IPS-18c (cell line): ENCODE data around the gene SVBP.
A peak's percentile ranks its signal among the peaks of the same experiment; 100 is the strongest.
"Not testable (repeated sequence)": the region's sequence is repeated elsewhere in the genome, so short reads cannot be mapped to it uniquely, and the experiment has no call there.

ENCODE experiments used
- H3K4me3 ChIP-seq: 2 replicates; pipeline ENCODE4 v1.7.0; 2013; ENCODE audit warnings: low read depth, mild to moderate bottlenecking, low read length, moderate library complexity; ENCODE audit not compliant: insufficient read depth
- H3K9me3 ChIP-seq: one replicate; pipeline ENCODE4 v1.6.1; 2013; ENCODE audit warnings: mild to moderate bottlenecking, low read length, moderate library complexity; ENCODE audit not compliant: control insufficient read depth, insufficient read depth

The SVBP gene

DNA sequence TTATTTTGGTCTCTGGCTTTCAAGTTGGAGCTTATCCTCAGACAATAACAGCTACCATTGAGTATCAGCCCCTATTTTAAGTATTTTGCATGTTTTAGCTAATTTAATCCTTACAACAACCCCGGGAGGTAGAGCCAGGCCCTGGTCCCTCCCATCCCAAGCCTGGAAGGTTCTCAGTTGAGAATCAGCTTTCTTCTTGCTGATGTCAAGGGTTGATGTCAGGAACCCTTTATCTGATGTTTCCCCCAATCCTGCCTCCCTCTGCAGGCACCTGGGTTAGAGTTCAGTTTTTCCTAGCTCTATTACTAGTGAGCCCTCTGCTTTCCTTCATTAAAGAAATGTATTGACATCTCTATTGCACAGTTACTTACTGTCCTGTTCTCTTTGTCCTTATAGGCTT is 3.6 kb upstream of the SVBP start:
- Histone ChIP-seq H3K9me3 (no peaks in the 10 kb centered on the region), H3K4me3 (no peak overlapping the region)

GRCh38 chr1:42817976-42818375 is 779 bp upstream of the SVBP start:
- H3K9me3 ChIP-seq = no peaks in the 10 kb centered on the region
- H3K4me3 ChIP-seq = no peak overlapping the region

DNA sequence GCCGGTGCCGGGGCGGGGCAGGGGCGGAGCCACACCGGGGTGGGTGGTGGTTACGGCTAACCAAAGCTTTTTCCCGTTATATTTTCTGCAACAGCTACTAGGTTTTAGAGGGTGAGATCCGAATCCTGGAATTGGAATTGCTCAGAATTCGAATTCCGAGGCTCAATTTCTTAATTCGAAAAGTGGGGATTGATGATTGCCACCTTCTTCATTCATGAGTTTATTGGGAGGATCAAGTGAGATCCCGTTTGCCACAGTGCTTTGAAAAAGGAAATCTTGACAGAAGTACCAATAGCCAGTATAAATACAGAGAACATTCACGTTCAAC is 207 bp upstream of the SVBP start:
- peak overlapping the region; percentile 32; the same call in 1 of the 2 replicates for H3K4me3 ChIP-seq
- no peaks in the 10 kb centered on the region for H3K9me3 ChIP-seq

GRCh38 chr1:42815941-42816584 is 1.1 kb downstream of the SVBP start:
- Histone ChIP-seq H3K4me3 (peak overlapping the region; percentile 88), H3K9me3 (no peaks in the 10 kb centered on the region)

DNA sequence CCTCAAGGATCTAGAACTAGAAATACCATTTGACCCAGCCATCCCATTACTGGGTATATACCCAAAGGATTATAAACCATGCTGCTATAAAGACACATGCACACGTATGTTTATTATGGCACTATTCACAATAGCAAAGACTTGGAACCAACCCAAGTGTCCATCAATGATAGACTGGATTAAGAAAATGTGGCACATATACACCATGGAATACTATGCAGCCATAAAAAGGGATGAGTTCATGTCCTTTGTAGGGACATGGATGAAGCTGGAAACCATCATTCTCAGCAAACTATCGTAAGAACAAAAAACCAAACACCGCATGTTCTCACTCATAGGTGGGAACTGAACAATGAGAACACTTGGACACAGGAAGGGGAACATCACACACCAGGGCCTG is 2.4 kb downstream of the SVBP start:
- H3K4me3 ChIP-seq = not testable (repeated sequence)

DNA sequence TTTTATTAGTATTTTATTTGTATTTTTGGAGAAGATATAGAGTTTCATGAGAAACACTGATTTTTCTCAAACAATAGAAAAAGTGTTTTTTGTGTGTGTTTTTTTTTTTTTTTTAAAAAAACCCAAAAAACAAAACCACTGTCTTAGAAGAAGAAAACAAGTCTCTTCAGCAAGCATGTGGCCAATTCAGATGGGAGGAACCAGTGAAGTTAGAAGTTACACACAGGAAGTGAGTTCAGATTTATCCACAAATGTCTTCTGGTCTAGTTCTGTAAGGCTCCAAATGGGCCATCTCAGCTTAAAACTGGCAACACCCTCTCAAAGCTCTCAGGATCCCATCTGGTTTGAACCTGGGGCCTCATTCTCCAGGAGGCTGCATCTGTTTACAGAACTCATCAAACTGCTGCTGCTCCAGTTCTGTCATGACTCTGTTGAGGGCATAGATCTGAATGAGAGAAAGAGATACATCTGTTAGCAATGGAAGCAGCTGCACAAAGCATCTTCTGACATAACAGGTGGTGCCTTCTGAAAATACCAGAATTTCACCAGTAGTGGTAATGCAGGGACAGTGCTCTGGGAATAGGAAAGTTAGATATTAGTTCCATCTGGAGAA is 10.0 kb downstream of the SVBP start:
- no peaks in the 10 kb centered on the region for H3K9me3 ChIP-seq

More for the DNA sequence above, 2.4 kb downstream of the SVBP start:
- H3K9me3 ChIP-seq = not testable (repeated sequence)

DNA sequence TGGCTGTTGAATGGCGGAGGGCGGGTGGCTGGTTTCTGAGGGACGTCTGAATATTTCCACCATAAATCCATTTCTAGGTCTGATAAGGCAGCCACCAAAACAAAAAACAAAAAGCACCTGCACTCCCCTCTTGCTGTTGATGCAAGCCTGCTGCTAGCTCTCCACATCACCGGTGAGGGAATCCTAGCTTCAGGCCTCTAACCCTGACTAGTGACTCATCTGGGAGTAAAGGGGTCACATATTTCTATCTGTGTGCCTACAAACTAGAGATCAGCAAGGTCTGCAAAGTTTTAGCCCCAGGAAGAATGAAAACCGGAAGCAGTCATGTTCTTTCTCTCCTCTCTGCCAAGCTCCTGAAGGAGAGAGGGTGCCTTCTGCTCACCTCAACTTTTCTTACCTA is 10.6 kb downstream of the SVBP start:
- Histone ChIP-seq H3K9me3 (no peaks in the 10 kb centered on the region), H3K4me3 (no peak overlapping the region)

More for the DNA sequence above, 10.0 kb downstream of the SVBP start:
- H3K4me3 ChIP-seq = no peak overlapping the region

- Histone ChIP-seq H3K4me3 (no peak overlapping the region), H3K9me3 (no peaks in the 10 kb centered on the region)
These were observed 11.0 kb downstream of the SVBP start for GRCh38 chr1:42806171-42806570.

DNA sequence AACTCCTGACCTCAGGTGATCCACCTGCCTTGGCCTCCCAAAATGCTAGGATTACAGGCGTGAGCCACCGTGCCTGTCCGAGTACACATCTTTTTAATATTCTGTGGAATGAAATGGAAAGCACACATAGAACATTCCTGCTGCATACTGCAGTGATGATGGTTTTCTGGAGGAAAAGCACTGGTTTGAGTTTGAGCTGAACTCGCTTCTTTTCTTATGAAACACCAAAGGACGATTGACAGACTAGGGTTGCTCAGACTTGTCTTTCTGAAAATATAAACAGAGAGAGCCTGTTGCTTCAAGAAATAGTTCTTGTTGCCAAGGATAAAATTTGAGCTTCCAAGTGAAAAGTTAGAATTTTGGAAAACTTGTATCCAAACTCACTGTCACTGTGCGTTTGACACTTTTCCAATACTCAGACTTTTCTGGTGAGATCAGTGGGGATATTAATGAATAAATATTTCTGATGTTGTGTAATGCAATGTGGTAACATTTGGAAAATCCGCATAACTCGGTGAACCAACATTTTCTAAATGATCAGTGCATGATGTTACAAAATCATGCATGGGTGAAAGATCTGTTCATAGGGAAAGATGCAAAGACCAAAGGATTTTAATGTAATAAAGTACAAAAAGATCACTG is 15.2 kb downstream of the SVBP start:
- no peaks in the 10 kb centered on the region for H3K9me3 ChIP-seq
- no peak overlapping the region for H3K4me3 ChIP-seq

DNA sequence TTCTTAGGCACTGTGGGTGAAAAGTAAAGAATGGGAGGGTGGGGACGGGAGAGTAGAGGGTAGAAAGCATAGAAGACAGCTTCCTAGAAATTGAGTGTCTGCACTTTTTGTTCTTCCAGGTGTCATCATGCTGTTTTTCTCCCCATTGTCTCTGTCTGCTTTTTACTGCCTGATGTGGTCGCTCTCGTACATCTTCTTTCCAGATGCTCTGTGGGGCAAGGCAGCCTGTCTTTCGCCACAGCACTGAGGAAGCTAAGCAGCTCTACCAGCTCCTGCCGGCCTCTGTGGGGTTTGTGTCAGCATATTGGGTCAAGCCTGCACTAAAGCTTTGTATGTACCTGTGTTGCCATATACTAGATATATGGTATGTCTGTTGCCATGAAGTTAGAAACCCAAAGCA is 19.2 kb downstream of the SVBP start:
- no peaks in the 10 kb centered on the region for H3K9me3 ChIP-seq
- H3K4me3 ChIP-seq = no peak overlapping the region

- no peaks in the 10 kb centered on the region for H3K9me3 ChIP-seq
- H3K4me3 ChIP-seq = no peak overlapping the region
These were observed 19.8 kb downstream of the SVBP start for GRCh38 chr1:42797414-42797813.

DNA sequence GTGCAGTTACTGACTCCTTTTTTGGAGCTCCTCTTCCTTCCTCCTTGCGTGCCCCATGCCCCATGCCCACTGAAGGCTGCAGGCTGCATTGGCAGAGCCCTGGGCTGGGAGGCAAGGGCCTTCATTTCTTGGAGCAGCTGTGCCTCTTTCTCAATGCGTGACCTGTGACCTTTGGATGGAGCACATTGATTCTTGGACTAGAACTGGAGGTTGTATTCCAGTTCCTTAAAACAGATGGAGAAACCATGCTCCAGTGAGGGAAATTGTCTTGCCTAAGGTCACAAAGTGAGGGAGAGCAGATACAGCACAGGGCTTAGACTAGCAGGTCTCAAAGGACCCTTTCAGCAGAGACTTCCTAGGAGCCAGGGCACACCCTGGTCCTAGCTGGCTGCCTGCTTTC is 23.4 kb downstream of the SVBP start:
- no peaks in the 10 kb centered on the region for H3K9me3 ChIP-seq

DNA sequence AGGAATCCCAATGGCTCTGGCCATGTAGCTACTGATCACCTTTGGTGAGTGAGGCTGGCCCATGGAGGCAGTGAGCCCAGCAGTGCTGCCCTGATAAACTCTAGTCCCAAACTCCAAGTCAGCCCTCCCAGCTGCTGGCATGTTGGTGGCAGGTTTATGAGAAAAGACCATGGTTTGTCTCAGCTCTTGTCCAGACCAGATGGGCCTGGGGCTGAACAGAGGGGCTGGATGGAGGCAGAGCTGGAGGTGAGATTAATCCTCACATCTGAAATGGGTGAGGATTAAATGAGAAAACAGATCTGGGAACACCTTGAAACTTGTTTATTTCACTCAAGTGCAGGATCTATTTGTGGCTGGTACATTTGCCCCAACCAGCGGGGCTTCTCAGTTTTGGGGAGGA is 29.2 kb downstream of the SVBP start:
- no peak overlapping the region for H3K4me3 ChIP-seq
- no peaks in the 10 kb centered on the region for H3K9me3 ChIP-seq

More for the DNA sequence above, 23.4 kb downstream of the SVBP start:
- no peak overlapping the region for H3K4me3 ChIP-seq

GRCh38 chr1:42786097-42786496 is 31.1 kb downstream of the SVBP start:
- Histone ChIP-seq H3K9me3 (no peaks in the 10 kb centered on the region), H3K4me3 (no peak overlapping the region)

DNA sequence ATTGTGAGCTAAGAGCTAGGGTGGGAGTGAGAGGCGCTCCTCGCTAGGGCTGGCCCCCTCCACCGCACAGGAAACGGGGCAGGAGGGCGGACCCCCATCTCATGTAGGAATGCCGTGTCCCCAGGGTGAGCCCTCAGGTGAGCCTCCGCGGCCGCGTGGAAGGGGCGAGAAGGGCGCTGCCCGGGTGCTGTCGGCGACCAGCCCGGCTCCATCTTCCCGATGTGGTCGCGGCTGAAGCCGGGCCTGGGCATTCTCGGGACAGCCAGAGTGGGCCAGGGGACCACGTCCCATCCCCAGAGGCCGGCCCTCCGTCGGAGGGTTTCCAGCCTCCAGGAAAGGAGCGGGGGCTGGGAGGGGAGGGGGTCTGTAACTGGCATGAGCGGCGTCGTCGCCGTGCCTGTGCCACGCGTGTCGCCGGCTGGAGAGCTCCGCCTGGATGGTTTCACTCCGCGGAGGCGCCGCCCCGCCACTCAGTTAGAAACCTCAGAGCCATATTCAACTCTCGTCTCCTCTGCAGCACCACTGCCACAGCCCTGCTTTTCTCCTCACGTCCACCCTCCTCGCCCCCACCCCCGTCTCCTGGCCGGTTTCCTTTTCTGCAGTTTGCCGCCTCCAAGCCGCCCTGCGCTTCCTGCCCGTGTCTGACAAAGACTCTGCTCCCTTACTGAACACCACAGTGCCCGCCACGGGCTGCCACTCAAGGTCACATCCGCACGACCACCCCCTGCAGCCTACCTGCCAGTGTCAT is 32.1 kb downstream of the SVBP start, which contains the start of gene TMEM269:
Gene TMEM269 (plus strand): TSS at position 46 of the 748 bp plus-strand sequence. CDS start 4,903 bp downstream, outside the sequence.
- Histone ChIP-seq H3K4me3 (no peak within 1 kb of the TSS), H3K9me3 (no peaks in the 10 kb centered on the region)

DNA sequence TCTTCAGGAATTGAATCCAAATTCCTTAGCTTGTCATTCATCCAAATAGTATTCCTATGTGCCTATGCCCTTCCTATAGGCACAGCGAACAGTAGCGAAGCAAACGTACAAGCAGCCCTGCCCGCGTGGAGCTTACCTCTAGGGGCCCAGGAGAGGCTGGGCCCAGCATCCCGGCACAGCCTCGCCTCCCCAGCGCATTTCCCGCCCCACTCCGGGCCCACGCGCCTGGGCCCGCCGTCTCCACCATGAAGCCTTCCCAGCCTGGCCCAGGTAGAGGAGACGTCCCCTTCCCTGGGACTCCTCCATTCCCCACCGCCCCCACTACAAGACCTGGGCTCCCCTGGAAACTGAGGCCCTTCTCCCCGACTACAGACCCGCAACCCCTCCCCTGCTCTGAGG is 32.7 kb downstream of the SVBP start:
- Histone ChIP-seq H3K9me3 (no peaks in the 10 kb centered on the region), H3K4me3 (no peak overlapping the region)

DNA sequence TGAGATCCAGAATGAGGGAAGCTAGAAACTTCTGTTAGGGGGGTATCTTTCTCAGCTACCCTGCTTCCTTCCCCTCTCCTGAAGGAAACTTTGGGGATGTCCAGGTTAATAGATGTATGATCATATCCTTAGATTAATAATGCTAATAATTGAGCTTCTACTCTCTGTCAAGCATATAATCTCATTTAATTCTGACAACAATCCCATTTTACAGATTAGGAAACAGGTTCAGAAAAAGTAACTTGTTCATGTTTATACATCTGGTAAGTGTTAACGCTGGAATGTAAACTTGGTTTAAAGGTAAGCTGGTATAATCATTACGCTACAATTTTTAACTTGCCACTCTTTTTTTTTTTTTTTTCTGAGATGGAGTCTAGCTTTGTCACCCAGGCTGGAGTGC is 34.1 kb downstream of the SVBP start:
- no peak overlapping the region for H3K4me3 ChIP-seq
- H3K9me3 ChIP-seq = no peaks in the 10 kb centered on the region

DNA sequence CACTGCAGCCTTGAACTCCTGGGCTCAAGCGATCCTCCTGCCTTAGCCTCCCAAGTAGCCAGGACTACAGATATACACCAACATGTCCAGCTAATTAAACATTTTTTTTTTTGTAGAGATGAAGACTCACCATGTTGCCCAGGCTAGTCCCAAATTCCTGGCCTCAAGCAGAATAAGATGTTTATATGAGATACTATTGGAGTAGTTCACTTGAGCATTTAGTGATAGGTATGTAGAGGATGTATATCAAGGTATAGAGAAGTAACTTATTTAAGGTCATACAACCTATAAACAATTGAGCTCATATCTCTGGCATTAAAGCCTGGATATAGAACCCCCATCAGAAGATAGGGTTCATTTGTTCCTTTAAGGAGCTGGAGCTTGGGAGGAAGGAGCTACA is 37.0 kb downstream of the SVBP start:
- H3K9me3 ChIP-seq = no peaks in the 10 kb centered on the region
- H3K4me3 ChIP-seq = no peak overlapping the region
